Activated naive CD4-positive, alpha-beta T cell treated with Interleukin-2 at 50 U/mL for 16 hours (primary cell): Measurements from ENCODE around the gene TANGO6.
A peak's percentile ranks its signal among the peaks of the same experiment; 100 is the strongest.

Source experiments
- DNase-seq: peaks from one replicate; pipeline ENCODE4 v3.0.0-alpha.2; 2020

The TANGO6 gene

DNA sequence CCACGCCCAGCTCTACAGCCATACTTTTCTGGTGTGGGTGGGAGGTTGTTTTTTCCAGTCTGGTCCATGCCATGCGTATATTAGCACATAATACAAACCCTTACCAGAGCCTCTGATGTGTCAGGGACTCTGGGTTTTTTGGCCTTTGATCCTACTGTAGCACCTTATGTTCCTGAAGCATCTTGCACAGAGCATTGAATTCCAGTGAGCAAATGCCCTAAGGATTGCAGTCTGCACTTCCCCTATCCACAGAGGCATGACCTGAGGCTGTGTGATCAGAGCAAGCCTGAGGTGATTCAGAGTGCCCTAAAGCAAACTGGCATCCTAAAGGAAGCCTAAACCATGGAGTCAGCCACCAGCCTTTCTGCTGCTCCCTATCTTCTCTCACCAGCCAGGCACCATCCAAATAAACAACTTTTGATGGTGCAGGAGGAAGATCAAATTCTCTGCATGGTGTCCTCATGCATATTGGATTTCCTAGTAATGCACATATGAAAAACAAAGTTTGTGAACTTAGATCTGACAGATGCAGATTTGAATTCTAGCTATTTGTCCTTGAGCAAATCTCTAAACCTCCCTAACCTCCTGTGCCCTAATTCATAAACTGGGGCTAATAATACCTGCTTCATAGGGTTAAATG is 220.9 kb downstream of the TANGO6 start:
- no peak for DNase-seq

- DNase-seq, result no peak
These were observed 221.5 kb downstream of the TANGO6 start for GRCh38 chr16:69064764-69065313.

- no peak for DNase-seq
These were observed 226.2 kb downstream of the TANGO6 start for GRCh38 chr16:69069504-69069903.

DNA sequence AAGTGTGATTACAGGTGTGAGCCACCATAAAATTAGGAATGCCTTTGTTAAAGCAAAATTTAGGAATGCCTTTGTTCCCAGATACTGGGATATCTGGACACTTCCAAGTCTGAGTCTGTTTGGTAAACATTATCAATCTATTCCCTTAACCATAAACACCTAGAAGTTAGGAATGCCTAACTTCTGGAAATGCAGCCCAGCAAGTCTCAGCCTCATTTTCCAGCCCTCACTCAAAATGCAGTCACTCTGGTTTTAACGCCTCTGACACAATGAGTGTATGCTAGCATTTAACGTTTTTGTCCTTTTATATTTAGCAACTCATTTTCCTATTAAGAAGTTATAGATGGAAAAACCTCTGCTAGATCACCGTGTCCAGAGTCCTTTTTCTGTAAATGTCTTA is 227.7 kb downstream of the TANGO6 start:
- no peak for DNase-seq

DNA sequence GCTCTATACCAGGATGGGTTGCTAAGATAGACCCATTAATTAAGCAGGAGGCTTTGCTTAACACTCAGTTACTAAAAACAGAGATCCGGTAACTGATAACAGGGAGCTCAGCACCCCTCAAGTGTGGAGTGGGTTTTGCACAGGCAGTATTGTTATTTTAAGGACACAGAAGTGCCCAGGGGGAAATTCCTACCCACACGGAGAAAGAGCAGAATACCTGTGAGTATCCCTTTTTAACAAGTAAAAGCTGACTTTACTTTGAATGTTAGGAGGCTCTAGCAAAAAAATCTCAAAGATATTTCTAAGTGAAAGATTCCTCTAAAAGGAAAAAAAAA is 229.3 kb downstream of the TANGO6 start:
- DNase-seq, result no peak

- DNase-seq, result no peak
These were observed 229.9 kb downstream of the TANGO6 start for GRCh38 chr16:69073181-69073702.

DNA sequence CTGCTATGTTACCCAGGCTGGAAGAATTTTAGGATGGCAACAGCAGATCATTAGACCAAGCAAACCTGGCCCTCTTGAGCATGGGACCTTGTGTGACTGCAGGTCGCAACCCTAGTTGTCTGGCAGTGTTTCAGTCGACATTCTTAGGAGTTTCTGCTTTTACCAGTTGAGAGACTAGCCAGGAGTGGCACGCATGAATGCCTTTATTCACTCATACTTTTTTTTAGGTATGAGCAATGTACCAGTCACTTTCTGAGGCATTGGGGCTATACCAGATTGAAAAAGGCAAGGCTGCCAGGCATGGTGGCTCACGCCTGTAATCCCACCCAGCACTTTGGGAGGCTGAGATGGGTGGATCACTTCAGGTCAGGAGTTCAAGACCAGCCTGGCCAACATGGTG is 233.9 kb downstream of the TANGO6 start:
- no peak for DNase-seq

DNA sequence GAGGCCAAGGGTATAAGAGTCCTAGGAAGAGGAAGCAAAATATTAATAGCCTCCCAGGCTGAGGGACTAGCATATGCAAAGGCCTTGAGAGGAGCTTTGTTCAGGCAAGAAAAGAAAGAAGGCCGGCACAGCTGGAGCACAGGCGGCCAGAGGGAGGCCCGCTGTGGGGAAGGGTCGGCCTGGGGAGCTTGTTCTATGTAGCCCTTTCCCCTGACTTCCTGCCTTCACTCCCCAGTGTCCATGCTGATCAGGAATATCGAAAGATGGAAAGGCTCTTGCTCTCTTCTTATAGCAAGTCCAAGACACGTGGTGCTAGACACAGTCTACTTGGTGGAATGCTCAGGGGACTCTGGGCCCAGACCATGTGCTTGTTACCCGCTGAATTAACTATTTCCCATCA is 234.7 kb downstream of the TANGO6 start:
- DNase-seq, result no peak

GRCh38 chr16:69079697-69080096 is 236.4 kb downstream of the TANGO6 start:
- DNase-seq, result no peak

GRCh38 chr16:69083306-69083941 is 240.1 kb downstream of the TANGO6 start:
- no peak for DNase-seq

DNA sequence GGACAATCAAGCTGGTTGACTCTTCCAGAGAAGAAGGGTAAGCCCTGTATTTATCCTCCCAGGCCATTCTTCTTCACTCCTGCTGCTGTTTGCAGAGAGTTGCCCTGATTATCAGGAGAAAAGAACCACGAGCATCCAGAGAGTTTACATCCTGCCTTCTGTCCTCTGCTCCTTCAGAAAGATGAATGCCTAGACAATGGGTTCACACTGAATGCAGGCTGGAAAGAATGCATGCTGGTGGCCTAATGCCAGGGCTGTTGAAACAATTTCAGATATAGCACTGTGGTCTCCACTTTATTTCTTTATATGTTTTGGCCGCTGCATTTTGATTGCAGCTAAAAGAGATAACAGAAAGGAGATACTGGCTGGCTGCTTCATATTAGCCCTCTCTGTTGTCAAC is 241.0 kb downstream of the TANGO6 start:
- DNase-seq, result no peak

DNA sequence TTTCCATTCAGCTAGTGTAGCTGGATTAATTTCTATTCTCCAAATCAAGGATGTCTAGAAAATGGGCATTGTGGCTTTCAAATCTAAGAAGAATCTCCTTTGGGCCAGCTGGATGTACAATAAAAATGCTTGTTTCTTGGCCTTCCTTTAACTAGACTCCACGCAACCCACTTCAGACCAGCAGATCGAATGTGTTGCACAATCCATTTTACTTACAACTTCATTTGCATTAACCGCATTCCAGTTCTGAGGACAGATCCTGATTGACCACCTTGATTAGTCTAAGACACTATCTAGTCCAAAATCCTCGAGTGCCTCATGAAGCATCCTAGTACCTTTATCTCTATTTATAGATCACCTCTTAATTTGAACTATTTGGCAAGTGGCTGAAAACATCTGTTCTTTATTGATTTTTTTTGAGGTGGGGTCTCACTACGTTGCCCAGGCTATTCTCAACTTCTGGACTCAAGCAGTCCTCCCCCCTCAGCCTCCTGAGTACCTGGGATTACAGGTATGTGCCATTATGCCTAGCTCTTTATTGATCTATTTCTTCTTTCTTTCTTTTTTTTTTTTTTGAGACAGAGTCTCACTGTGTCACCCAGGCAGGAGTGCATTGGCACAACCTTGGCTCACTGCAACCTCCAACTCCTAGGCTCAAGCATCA is 241.8 kb downstream of the TANGO6 start:
- no peak for DNase-seq

DNA sequence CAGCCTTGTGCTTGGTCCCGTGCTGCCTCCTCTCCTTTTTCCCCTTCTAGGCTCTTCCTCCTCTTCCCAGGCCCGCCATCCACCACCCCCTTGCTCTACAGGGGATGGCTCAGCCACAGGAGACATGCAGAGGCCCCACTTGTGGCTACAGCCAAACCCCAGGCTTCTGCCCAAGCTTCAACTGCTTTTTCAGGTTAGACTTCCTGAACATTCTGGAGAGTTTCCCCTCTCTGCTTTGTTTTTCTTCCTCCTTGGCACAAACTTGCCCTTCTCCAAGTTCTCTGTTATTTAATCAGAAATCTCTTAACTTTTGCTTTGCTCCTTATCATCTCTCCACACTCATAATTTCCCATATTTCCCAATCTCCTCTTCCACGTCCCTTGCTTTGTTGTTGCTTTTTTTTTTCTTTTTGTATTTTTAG is 243.8 kb downstream of the TANGO6 start:
- DNase-seq, result no peak

DNA sequence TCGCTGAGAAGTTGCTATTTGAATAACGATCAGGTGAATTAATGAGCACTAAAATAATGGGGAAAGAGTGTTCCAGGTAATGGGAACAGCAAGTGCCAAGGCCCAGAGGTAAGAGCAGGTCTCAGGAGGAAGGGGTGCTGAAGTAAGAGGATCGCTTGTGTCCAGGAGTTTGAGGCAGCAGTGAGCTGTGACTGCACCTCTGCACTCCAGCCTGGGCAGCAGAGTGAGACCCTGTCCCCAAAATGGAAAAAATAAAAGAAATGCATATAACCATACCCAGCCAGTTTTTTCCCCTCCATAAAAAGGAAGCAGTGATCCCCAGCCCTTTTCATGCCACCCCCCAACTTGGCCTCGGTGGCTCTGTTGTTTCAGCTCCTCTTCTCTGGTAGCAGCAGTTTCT is 245.4 kb downstream of the TANGO6 start:
- DNase-seq, result no peak

GRCh38 chr16:69089091-69089910 is 246.0 kb downstream of the TANGO6 start:
- peak; percentile 29 for DNase-seq

DNA sequence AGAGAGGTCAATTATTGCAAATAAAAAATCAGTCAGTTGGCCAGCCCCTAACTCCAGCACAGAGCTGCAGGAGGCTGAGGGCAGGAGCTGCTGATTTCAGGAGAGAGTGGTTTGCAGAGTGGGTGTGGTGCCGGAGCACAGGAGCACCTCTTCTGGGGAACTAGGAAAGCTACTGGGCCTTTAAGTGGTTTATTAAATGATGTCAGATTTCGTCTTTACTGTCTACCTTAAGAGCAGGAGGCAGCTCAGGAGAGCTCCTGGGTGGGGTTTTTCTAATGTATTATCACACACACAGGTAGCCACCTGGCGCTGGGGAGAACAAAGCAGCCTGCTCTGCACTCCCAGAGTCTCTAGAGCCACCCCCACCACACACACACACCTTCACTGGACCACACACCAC is 250.6 kb downstream of the TANGO6 start:
- DNase-seq, result no peak

GRCh38 chr16:69094501-69094900 is 251.2 kb downstream of the TANGO6 start:
- DNase-seq, result no peak

GRCh38 chr16:69095193-69095592 is 251.9 kb downstream of the TANGO6 start:
- no peak for DNase-seq

GRCh38 chr16:69100071-69100691 is 256.9 kb downstream of the TANGO6 start:
- no peak for DNase-seq

GRCh38 chr16:69105501-69106361 is 262.4 kb downstream of the TANGO6 start, which contains the start of gene HAS3:
TSS of gene HAS3 (plus strand) at chr16:69105653. CDS start at chr16:69109396, 3,743 bp downstream.
- peak; percentile 25 for DNase-seq
